Esophagus squamous epithelium (tissue), 5 donors: ENCODE data around the gene ATP2B3. TPM values are rescaled to one million over a fixed set of nuclear protein-coding genes. Genes with fewer than 3 reads are reported as not detected.

Source experiments
- DNase-seq: peaks from one replicate; lab custom pipeline; 2025; lab: John Stamatoyannopoulos, UW
- H3K27ac ChIP-seq, 4 donors: fragments of 200-600 bp; sonication (generic); one replicate each; pipeline ENCODE4 v1.5.1; 2016 to 2019; ENCODE audit warnings: mild to moderate bottlenecking in 1 of 4
- H3K27me3 ChIP-seq, 4 donors: fragments of 200-600 bp; sonication (generic); 1 replicate in 3 of 4; 2 replicates in 1 of 4; pipeline versions ENCODE4 v1.5.1 to v1.6.0; 2017 to 2021; ENCODE audit warnings: antibody characterized with exemption in 1 of 4
- H3K36me3 ChIP-seq, 3 donors: fragments of 200-600 bp; sonication (generic); one replicate each; pipeline ENCODE4 v1.5.1; 2016 to 2019
- H3K4me1 ChIP-seq, 3 donors: fragments of 200-600 bp; sonication (generic); one replicate each; pipeline ENCODE4 v1.5.1; 2017 to 2019
- H3K4me3 ChIP-seq, 4 donors: fragments of 200-600 bp; sonication (generic); 1 replicate in 3 of 4; 2 replicates in 1 of 4; pipeline ENCODE4 v1.5.1; 2016 to 2019; ENCODE audit warnings: mild to moderate bottlenecking in 2 of 4, moderate library complexity in 1 of 4
- H3K9me3 ChIP-seq, 3 donors: fragments of 200-600 bp; sonication (generic); one replicate each; pipeline ENCODE4 v1.5.1; 2016 to 2019
- CTCF ChIP-seq, 6 experiments: fragments of 450-650 bp in 4 of 6; fragments of 200-600 bp in 2 of 6; sonication (generic) in 2 of 6; IDR thresholded peaks; one replicate each; pipeline ENCODE4 v1.5.1; 2016 to 2019; ENCODE audit warnings: antibody characterized with exemption in 6 of 6, mild to moderate bottlenecking in 4 of 6, moderate library complexity in 4 of 6
- POLR2A ChIP-seq, 4 donors: fragments of 450-650 bp; IDR thresholded peaks; one replicate each; pipeline ENCODE4 v1.6.1; 2017; ENCODE audit warnings: antibody characterized with exemption in 4 of 4, mild to moderate bottlenecking in 4 of 4, moderate library complexity in 3 of 4
- WGBS, 2 donors: methylation state at CpG; one replicate each; pipeline ENCODE4 v1.1.5; 2018; 5-methylcytosine and 5-hydroxymethylcytosine counted together
- intact Hi-C: fragments of 100-400 bp; cut with DNase I; formaldehyde crosslinking; loops from one replicate; pipeline ENCODE4 v1.15.0; 2022
- total RNA-seq, 4 donors: library from RNA; depleted of rRNA; stranded (reverse); fragments of >200 nt; gene quantifications; one replicate each; pipeline ENCODE4 v1.1.0, GENCODE V29; 2016
- donor health status: DM: yes; HTN: yes; CAD: no.

ATP2B3 gene
- total RNA-seq, 4 donors from 2014 or later: not detected

GRCh38 chrX:153488231-153488914 is 29.1 kb upstream of the ATP2B3 start:
- H3K27ac ChIP-seq: peak overlapping the region in 2 of 4 donors; percentile 59 to 65
- no peaks in the 10 kb centered on the region for H3K9me3 ChIP-seq
- H3K36me3 ChIP-seq: no peaks in the 10 kb centered on the region
- H3K4me3 ChIP-seq: no peak overlapping the region
- intact Hi-C loops: no loop called here
- 20 to 54% methylated on average over 2 to 5 of the region's 27 CpGs for WGBS, 2 donors
- TF ChIP-seq POLR2A (IDR thresholded peaks at IDR 0.05): no peak
- TF ChIP-seq CTCF (IDR thresholded peaks at IDR 0.05): no peak
- H3K4me1 ChIP-seq: peaks cover 10 to 40% (median 19%) of the 10 kb centered on the region in 3 donors
- no peaks in the 10 kb centered on the region for H3K27me3 ChIP-seq
- no peak for DNase-seq

DNA sequence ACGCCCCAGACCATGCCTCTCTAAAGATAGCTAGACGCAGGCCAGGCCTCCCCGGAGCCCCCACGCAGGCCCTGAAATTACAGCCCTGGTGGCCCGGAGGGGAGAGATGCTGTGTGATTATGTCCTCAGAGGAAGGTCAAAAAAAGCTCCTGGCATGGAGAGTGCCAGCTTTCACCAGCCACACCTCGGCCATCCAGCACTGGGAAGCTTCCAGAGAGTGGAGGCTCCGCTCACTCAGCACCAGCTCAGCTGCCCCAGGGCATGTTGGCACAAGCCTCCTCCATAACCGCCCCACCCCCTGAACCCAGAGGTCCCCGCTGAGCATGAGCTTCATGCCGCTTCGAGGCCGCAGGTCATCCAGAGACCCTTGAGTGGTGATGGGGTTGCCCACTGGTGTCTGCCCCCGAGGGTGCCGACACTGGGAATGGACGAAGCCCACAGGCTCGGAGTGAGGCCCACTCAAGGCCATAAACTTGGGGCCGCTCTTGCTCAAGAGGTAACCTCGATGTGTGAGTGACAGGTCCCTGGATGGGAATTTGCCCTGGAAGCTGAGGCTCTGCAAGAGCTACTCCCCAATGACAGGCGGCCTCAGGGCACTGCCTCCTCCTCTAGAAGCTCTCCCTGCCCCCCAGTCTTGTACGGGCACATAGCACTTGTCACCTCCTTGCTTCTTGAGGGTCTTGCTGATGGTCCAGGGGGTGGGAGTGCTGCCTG is 27.1 kb upstream of the ATP2B3 start:
- H3K27ac ChIP-seq: no peak overlapping the region
- peaks cover 0 to 3% (median 0%) of the 10 kb centered on the region in 4 donors for H3K27me3 ChIP-seq
- no peak for DNase-seq
- TF ChIP-seq CTCF (IDR thresholded peaks at IDR 0.05) (no peak), POLR2A (IDR thresholded peaks at IDR 0.05) (no peak)
- H3K9me3 ChIP-seq: no peaks in the 10 kb centered on the region
- intact Hi-C loops: no loop called here
- no peak overlapping the region for H3K4me3 ChIP-seq
- H3K4me1 ChIP-seq: peaks cover 10 to 59% (median 19%) of the 10 kb centered on the region in 3 donors
- WGBS, 2 donors: 54% methylated on average over 3 of the region's 20 CpGs; no CpG with 5 or more reads in 1 of the 2 donors
- H3K36me3 ChIP-seq: no peaks in the 10 kb centered on the region

DNA sequence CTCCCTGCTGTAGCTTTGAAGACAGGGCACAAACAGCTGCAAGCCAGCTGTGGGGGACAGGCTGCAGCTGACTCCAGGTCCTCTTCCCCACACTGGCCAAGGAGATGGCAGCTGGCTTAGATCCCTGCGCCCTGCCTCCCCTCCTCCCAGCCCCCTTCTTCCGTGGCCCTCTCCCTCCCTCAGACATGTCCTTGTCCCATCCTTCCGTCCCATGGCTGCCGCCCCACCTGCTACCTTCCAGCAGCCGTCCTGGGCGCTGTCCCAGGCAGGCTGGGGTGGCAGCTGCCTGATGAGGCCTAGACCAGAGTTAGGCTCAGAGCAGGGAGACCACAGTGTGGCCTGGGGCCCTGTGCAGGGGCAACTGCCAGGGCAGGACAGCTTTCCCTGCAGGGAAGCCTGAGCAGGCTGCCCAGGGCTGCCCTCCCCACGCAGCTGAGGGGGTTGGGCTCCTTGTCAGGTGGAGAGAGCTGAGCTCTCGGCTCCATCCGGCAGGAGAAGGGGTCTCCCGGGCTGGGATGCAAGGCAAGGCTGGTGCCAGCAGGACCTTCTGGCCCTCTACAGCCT is 26.0 kb upstream of the ATP2B3 start:
- no peak for TF ChIP-seq CTCF (IDR thresholded peaks at IDR 0.05)
- TF ChIP-seq POLR2A (IDR thresholded peaks at IDR 0.05): no peak
- no peaks in the 10 kb centered on the region for H3K9me3 ChIP-seq
- peaks cover 0 to 13% (median 0%) of the 10 kb centered on the region in 4 donors for H3K27me3 ChIP-seq
- intact Hi-C loops: no loop called here
- H3K36me3 ChIP-seq: no peaks in the 10 kb centered on the region
- peaks cover 10 to 67% (median 19%) of the 10 kb centered on the region in 3 donors for H3K4me1 ChIP-seq
- no peak overlapping the region for H3K4me3 ChIP-seq
- 51% methylated on average over 3 of the region's 10 CpGs; no CpG with 5 or more reads in 1 of the 2 donors for WGBS, 2 donors
- no peak for DNase-seq
- H3K27ac ChIP-seq: no peak overlapping the region

GRCh38 chrX:153491918-153492317 is 25.5 kb upstream of the ATP2B3 start:
- Histone ChIP-seq H3K36me3 (no peaks in the 10 kb centered on the region), H3K27ac (no peak overlapping the region), H3K4me1 (peaks cover 10 to 64% (median 19%) of the 10 kb centered on the region in 3 donors), H3K27me3 (peaks cover 0 to 13% (median 0%) of the 10 kb centered on the region in 4 donors), H3K4me3 (no peak overlapping the region), H3K9me3 (no peaks in the 10 kb centered on the region)
- DNase-seq: no peak
- no CpG with 5 or more reads among the region's 11 CpGs for WGBS, 2 donors
- intact Hi-C loops: no loop called here
- no peak for TF ChIP-seq CTCF (IDR thresholded peaks at IDR 0.05)
- no peak for TF ChIP-seq POLR2A (IDR thresholded peaks at IDR 0.05)

DNA sequence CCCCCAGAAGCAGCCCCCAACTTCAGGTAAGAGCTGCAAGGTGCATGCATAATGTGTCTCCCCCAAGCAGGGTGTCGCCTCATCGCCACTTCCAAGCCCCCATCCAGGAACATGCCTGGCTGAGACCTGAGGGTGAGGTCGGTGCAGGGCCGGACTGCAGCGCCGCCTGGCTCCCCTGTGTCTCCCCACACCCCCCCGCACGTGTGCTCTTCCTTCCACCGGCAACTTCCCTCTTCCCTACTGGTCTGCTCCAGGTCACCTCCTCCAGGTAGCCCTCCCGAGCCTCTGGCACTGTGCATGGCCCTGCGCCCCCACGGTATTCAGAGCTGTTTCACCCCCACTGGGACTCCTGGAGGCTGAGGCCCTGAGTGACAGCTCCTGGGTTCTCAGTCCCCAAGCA is 24.9 kb upstream of the ATP2B3 start:
- Histone ChIP-seq H3K27me3 (peaks cover 0 to 13% (median 0%) of the 10 kb centered on the region in 4 donors), H3K4me1 (peaks cover 10 to 58% (median 12%) of the 10 kb centered on the region in 3 donors), H3K9me3 (no peaks in the 10 kb centered on the region), H3K4me3 (no peak overlapping the region), H3K27ac (no peak overlapping the region), H3K36me3 (no peaks in the 10 kb centered on the region)
- TF ChIP-seq POLR2A (IDR thresholded peaks at IDR 0.05) (no peak), CTCF (IDR thresholded peaks at IDR 0.05) (no peak)
- intact Hi-C loops: no loop called here
- no peak for DNase-seq
- WGBS, 2 donors: no CpG with 5 or more reads among the region's 12 CpGs
